B cell (primary cell): ENCODE data around the gene CFAP65. TPM values are rescaled to one million over a fixed set of nuclear protein-coding genes. Genes with fewer than 3 reads are reported as not detected.

Source experiments
- ATAC-seq: fragments of 200-7000 bp; cut with Tn5 transposase; one replicate; pipeline ENCODE4 v1.10.0; 2021; ENCODE audit warnings: low read depth, mild to moderate bottlenecking, moderate number of reproducible peaks, moderate library complexity
- CTCF ChIA-PET: fragments of 350-600 bp; sonication (Branson Sonifier 250); formaldehyde crosslinking; loops from one replicate; lab custom pipeline; 2021; ENCODE audit warnings: antibody characterized with exemption, inconsistent platforms; lab: Charles Lee
- POLR2A ChIA-PET: fragments of 350-600 bp; sonication (Branson Sonifier 250); formaldehyde crosslinking; loops from one replicate; lab custom pipeline; 2021; ENCODE audit warnings: antibody characterized with exemption; lab: Charles Lee
- DNase-seq: peaks from one replicate; pipeline ENCODE4 v3.0.0; 2013
- H2AFZ ChIP-seq: 2 replicates; pipeline ENCODE4 v1.6.1; 2012; ENCODE audit warnings: mild to moderate bottlenecking, low read depth, low read length; ENCODE audit not compliant: insufficient read depth, poor library complexity, severe bottlenecking
- H3K27ac ChIP-seq, 2 donors: 1 replicate in 1 of 2; 2 replicates in 1 of 2; pipeline ENCODE4 v1.5.1; 2012 to 2013; ENCODE audit warnings: low read length in 2 of 2, mild to moderate bottlenecking in 2 of 2, moderate library complexity in 1 of 2
- H3K27me3 ChIP-seq, 4 experiments: fragments of 200-600 bp in 1 of 4; sonication (generic) in 1 of 4; replicated peaks in 1 of 4; 1 replicate in 2 of 4; 2 replicates in 2 of 4; pipeline versions ENCODE4 v1.6.1 to v1.7.0; 2013 to 2016; ENCODE audit warnings: low read length in 3 of 4, mild to moderate bottlenecking in 2 of 4, mixed read lengths in 1 of 4, moderate library complexity in 1 of 4; ENCODE audit not compliant: insufficient read depth in 4 of 4, control insufficient read depth in 3 of 4; ENCODE audit errors: control extremely low read depth in 1 of 4
- H3K36me3 ChIP-seq, 2 experiments: replicated peaks in 1 of 2; 1 replicate in 1 of 2; 2 replicates in 1 of 2; pipeline versions ENCODE4 v1.6.1 to v1.7.1; 2013; ENCODE audit warnings: low read length in 1 of 2; ENCODE audit not compliant: insufficient read depth in 2 of 2, control insufficient read depth in 1 of 2; ENCODE audit errors: control extremely low read depth in 1 of 2, extremely low read depth in 1 of 2
- H3K4me1 ChIP-seq, 2 donors: fragments of 200-600 bp in 1 of 2; sonication (generic) in 1 of 2; 1 replicate in 1 of 2; 2 replicates in 1 of 2; pipeline versions ENCODE4 v1.5.1 to v1.6.1; 2013 to 2017; ENCODE audit warnings: low read length in 2 of 2; ENCODE audit not compliant: control insufficient read depth in 2 of 2, insufficient read depth in 2 of 2
- H3K4me2 ChIP-seq: replicated peaks from 2 replicates; pipeline ENCODE3; 2012; ENCODE audit warnings: mild to moderate bottlenecking, low read depth, low read length; ENCODE audit not compliant: poor library complexity, severe bottlenecking
- H3K4me3 ChIP-seq, 5 experiments: fragments of 200-600 bp in 1 of 5; sonication (generic) in 1 of 5; 1 replicate in 3 of 5; 2 replicates in 2 of 5; pipeline versions ENCODE4 v1.5.1 to v1.7.0; 2011 to 2016; ENCODE audit warnings: low read length in 4 of 5, mild to moderate bottlenecking in 4 of 5, low read depth in 2 of 5, control low read depth in 1 of 5, moderate library complexity in 1 of 5; ENCODE audit not compliant: insufficient read depth in 1 of 5; ENCODE audit errors: control extremely low read depth in 1 of 5, extremely low read depth in 1 of 5
- H3K79me2 ChIP-seq: fragments of 200-600 bp; sonication (generic); one replicate; pipeline ENCODE4 v1.6.0; 2016; ENCODE audit warnings: low read length; ENCODE audit not compliant: control insufficient read depth, insufficient read depth
- H3K9ac ChIP-seq: fragments of 200-600 bp; sonication (generic); 2 replicates; pipeline ENCODE4 v1.6.1; 2017; ENCODE audit warnings: mild to moderate bottlenecking, low read length, moderate library complexity
- H3K9me3 ChIP-seq, 3 donors: one replicate each; pipeline versions ENCODE4 v1.6.1 to v1.7.1; 2013; ENCODE audit warnings: low read length in 2 of 3; ENCODE audit not compliant: control insufficient read depth in 2 of 3, insufficient read depth in 1 of 3; ENCODE audit errors: control extremely low read depth in 1 of 3
- H4K20me1 ChIP-seq: 2 replicates; pipeline ENCODE4 v1.6.0; 2012; ENCODE audit warnings: mild to moderate bottlenecking, low read length; ENCODE audit not compliant: insufficient read depth, control insufficient read depth, poor library complexity, severe bottlenecking
- H3K27ac Mint-ChIP-seq: one replicate; pipeline ENCODE4 v1.8.0; 2021; ENCODE audit warnings: mixed read lengths
- H3K27me3 Mint-ChIP-seq: one replicate; pipeline ENCODE4 v1.8.0; 2021; ENCODE audit warnings: mixed read lengths
- H3K4me1 Mint-ChIP-seq: one replicate; pipeline ENCODE4 v1.8.0; 2021; ENCODE audit warnings: mixed read lengths
- H3K4me3 Mint-ChIP-seq: one replicate; pipeline ENCODE4 v1.8.0; 2021; ENCODE audit warnings: mixed read lengths
- H3K9me3 Mint-ChIP-seq: one replicate; pipeline ENCODE4 v1.8.0; 2022; ENCODE audit warnings: mixed read lengths; ENCODE audit not compliant: insufficient read depth
- CTCF ChIP-seq: fragments of 200-600 bp; IDR thresholded peaks from one replicate; pipeline ENCODE4 v1.8.0; 2022; ENCODE audit warnings: antibody characterized with exemption, mild to moderate bottlenecking
- EZH2 ChIP-seq: IDR thresholded peaks from 2 replicates; pipeline ENCODE4 v1.6.1; 2012; ENCODE audit warnings: borderline replicate concordance, low read depth, mild to moderate bottlenecking, moderate library complexity, low read length; ENCODE audit not compliant: insufficient read depth, poor library complexity, severe bottlenecking
- WGBS: methylation state at CpG from one replicate; pipeline ENCODE4 v1.1.5; 2013; ENCODE audit warnings: missing lambda C conversion rate; ENCODE audit not compliant: insufficient coverage; 5-methylcytosine and 5-hydroxymethylcytosine counted together
- intact Hi-C: fragments of 100-400 bp; cut with micrococcal nuclease; formaldehyde crosslinking; loops from one replicate; pipeline ENCODE4 v1.10.0; 2022
- polyA plus RNA-seq: library from polyadenylated mRNA; depleted of rRNA; stranded (reverse); fragments of >200 nt; gene quantifications from 2 replicates; pipeline ENCODE4 v1.2.3, GENCODE V29; 2012
- total RNA-seq, 2 donors: library from RNA; stranded (reverse); fragments of 120-200 nt in 1 of 2; gene quantifications; 1 replicate in 1 of 2; 2 replicates in 1 of 2; pipeline versions ENCODE4 v1.2.3 to v1.2.4, GENCODE V29; 2013 to 2022

The CFAP65 gene
- total and polyA plus RNA-seq, 2 donors (not counting 1 experiment from before 2014, with no cell fraction given) = not detected

GRCh38 chr2:218992703-218993344 is 48.5 kb downstream of the CFAP65 start:
- ATAC-seq = no peak

More at GRCh38 chr2:218992703-218993344, 48.5 kb downstream of the CFAP65 start:
- peaks cover 27 to 36% of the 10 kb centered on the region in 2 donors for H3K4me1 ChIP-seq
- no peak overlapping the region for H3K27ac ChIP-seq
- peak overlapping the region; percentile 46 for H2AFZ ChIP-seq
- no peak for DNase-seq
- no peaks in the 10 kb centered on the region for H3K9me3 Mint-ChIP-seq
- WGBS = 5% methylated on average over 40 of the region's 44 CpGs
- ChIA-PET POLR2A (no interaction called here), CTCF (interaction anchor here (1.2 kb wide), 1 partner anchor 20 kb away, joined by 4 read pairs; no protein-coding TSS in a partner anchor)
- intact Hi-C loops = loop anchor here (10.0 kb wide), 1 partner anchor 62 kb away; no protein-coding TSS in a partner anchor
- H3K4me3 Mint-ChIP-seq = peak overlapping the region; percentile 34
- no peaks in the 10 kb centered on the region for H3K36me3 ChIP-seq
- H3K27me3 Mint-ChIP-seq = peaks cover 69% of the 10 kb centered on the region
- peaks cover 0 to 37% (median 0%) of the 10 kb centered on the region in 3 donors for H3K9me3 ChIP-seq
- no peaks in the 10 kb centered on the region for H3K79me2 ChIP-seq
- TF ChIP-seq EZH2 (no peak), CTCF (no peak)
- no peaks in the 10 kb centered on the region for H4K20me1 ChIP-seq
- peaks cover 0 to 97% (median 68%) of the 10 kb centered on the region in 4 experiments for H3K27me3 ChIP-seq
- H3K4me1 Mint-ChIP-seq = peaks cover 15% of the 10 kb centered on the region
- H3K4me3 ChIP-seq = peak overlapping the region in 2 of 5 experiments; percentile 7 to 29
- no peak overlapping the region for H3K27ac Mint-ChIP-seq
- peak overlapping the region; percentile 23 for H3K9ac ChIP-seq
- peak overlapping the region; percentile 71 for H3K4me2 ChIP-seq
